HG02981 (cell line): ENCODE measurements around the gene GALNT10.
A peak's percentile ranks its signal among the peaks of the same experiment; 100 is the strongest.

Experiments used
- ATAC-seq: cut with Tn5 transposase; IDR thresholded peaks from one replicate; pipeline ENCODE4 v1.9.1; 2021; ENCODE audit warnings: mild to moderate bottlenecking, moderate library complexity; ENCODE audit not compliant: unreplicated experiment

Gene GALNT10

GRCh38 chr5:154262342-154262741, 71.8 kb downstream of the GALNT10 start:
- no peak for ATAC-seq

GRCh38 chr5:154264549-154265196, 74.1 kb downstream of the GALNT10 start:
- no peak for ATAC-seq

DNA sequence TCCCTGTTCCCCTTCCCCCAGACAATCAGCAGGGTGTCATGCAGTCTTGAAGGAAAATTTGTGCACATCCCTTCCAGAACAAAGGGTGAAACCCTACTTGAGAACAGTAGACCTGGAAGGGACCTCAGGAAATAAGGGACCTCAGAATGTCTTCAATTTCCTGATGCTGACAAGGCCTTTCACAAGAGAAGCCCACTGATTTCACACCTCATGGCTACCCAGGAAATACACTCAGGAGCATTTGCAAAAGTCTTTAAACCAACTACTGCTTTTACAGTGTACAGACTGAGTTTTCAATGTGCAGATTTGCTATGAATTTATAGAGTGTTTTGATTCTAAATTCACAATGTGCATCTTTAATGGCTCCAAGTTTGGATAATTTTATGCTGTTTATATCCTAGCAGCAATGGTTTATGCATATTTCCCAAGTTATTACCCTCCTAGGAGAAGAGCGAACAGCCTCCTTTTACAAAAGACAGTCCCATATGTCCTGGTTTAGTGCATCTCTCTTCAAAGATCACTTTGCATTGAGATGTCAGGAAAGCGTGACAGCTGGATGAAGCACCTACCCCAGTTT, 74.8 kb downstream of the GALNT10 start:
- ATAC-seq: no peak

DNA sequence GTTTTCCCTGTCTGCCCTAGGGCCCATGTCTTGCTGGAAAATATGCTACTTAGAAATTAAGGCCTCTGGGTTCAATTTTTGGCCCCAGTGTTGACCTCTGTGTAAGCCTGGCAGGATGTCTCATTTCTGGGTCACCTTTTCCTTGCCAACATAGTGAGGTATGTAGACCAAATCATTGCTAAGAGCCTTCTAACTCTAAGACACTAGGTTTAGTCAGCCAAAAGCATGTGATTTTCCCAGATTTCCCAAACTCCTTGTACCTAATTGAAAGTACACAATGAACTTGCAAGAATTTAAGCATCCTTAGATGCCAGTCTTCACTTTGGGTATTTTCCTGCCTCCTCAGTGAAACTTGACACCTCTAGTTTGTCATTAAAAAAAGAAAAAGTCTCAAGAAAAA, 77.0 kb downstream of the GALNT10 start:
- no peak for ATAC-seq

- ATAC-seq: no peak
Measured at GRCh38 chr5:154268073-154268472, 77.5 kb downstream of the GALNT10 start.

DNA sequence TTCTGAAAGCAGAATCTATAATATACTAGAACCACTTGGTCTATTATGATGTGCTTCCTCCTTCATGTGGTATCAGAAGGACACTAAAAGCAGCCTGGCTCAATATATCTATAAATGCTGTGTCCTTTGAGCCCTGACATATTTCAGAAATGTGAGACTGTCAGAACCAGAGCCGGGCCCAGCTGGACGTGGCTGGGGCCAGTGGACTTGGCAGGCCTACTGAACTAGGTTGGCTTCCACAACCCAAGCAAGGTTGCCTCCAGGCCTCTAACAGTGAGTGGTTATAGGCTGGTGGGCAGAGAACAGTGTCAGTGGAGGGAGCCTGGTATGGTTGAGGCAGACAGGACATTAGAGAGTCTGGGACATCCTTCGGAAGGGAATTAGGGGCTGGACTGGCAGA, 78.9 kb downstream of the GALNT10 start:
- no peak for ATAC-seq

DNA sequence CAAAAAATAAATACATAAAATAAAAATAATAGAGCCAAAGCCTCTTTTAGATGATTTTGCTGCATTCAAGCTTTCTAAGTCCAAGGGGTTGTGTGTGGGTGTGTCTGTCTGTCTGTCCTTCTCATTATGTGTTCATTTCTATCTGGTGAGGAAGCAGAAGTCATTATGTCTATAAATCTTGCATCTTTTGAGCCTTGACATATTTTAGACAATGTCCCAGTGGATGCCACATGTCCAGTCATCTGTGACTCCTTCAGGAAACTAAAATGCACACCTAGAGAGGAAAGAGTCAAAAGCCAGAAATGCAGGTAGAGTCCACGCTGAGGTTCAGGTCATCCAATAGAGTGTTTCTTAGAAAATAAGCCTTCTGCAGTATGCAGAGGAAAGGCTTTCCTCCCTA, 80.9 kb downstream of the GALNT10 start:
- no peak for ATAC-seq

DNA sequence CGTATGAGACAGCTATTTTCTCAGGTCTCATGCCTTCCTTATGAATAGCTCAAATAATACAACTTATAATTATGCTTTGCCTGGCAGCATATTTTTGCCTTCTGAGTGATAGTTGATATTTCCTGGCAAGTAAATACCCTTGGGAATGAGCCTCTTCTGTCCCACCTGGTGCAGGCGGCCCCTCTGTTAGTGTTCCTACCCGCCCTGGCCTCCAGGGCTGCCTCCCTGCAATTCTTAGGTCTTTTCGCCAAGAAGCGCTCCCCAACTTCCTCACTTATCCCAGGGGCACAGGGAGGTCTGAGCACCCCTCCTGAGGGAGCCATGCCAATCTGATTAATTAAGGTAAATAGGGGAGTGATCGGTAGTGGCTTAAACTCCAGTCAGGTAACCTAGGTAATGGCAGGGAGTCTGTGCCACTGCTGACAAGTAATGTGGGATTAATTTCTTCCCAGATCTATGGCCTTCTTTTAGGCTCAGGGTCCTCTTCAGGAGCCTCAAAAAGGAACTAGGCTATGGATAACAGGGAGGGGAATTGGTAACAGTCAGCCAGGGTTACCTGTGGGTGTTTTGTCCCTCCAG, 81.5 kb downstream of the GALNT10 start:
- no peak for ATAC-seq

DNA sequence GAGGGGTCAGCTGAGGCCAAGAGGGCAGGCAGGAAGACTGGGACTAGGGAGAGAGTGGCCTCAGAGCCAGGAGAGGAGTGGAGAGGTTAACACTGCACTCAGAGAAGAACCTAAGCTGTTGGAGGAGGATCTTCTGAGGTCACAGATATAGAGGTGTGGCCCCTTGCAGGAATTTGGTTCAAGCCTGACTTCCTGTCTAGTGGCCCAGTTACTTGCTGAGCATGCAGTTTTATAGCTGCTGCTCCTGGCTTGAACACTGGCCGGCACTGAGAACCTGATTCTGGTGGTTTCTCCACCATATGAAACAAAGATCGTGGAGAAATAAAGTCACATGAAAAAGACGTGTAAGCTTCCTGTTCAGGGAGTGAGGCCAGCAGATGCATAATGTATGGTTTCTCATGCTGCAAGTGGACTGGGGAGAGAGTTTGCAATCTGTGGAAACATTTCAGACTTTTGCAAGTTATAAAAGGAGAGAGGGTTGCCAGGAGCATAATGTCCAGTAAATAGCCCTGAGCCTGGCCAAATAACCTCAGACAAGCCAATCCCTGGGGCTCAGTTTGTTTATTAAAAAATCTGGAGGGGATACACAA, 82.6 kb downstream of the GALNT10 start:
- ATAC-seq: peak; percentile 36

- ATAC-seq: no peak
Measured at GRCh38 chr5:154273963-154274827, 83.7 kb downstream of the GALNT10 start.

GRCh38 chr5:154274828-154275185, 84.3 kb downstream of the GALNT10 start:
- no peak for ATAC-seq

- ATAC-seq: no peak
Measured at GRCh38 chr5:154275566-154275965, 85.0 kb downstream of the GALNT10 start.

GRCh38 chr5:154276261-154276972, 85.9 kb downstream of the GALNT10 start:
- no peak for ATAC-seq

DNA sequence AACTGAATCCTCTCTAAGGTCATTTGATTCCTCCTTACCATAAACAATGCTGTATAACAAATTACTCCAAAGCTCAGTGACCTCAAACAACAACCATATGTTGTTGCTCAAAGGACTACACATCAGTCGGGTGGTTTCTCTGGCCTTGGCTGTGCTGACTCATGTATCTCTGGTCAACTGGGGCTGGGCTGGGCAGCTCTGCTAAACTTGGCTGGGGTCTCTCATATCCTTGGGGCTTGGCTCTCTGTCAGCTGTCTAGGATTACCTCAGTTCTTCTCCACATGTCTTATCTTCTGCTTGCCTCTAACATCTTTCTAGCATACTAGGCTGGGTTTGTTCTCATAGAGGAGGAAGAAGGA, 86.4 kb downstream of the GALNT10 start:
- ATAC-seq: no peak

- ATAC-seq: no peak
Measured at GRCh38 chr5:154277499-154277898, 87.0 kb downstream of the GALNT10 start.

GRCh38 chr5:154278186-154278585, 87.7 kb downstream of the GALNT10 start:
- no peak for ATAC-seq

GRCh38 chr5:154278908-154279307, 88.4 kb downstream of the GALNT10 start:
- ATAC-seq: no peak

- ATAC-seq: peak; percentile 93
Measured at GRCh38 chr5:154284433-154284832, 93.9 kb downstream of the GALNT10 start.

GRCh38 chr5:154285661-154286408, 95.3 kb downstream of the GALNT10 start:
- no peak for ATAC-seq

DNA sequence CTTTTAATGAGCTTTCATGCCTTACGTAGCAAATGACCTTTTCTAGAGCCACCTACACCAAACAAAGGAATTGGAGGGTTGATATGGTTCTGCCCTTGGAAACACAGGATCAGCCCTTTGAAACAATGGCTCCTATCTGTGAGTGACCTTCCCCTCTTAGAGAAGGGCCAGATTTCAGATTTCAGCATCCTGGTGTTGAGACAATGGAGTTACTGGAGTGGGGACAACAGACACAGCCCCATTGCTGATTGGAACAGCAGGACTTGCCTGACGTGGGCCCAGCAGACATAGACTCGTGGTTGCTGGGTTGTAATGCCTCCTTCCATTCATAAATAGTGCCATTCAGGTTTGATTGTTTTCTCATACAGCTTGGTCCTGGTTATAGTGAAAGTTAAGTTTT, 96.0 kb downstream of the GALNT10 start:
- no peak for ATAC-seq
